Activated gamma-delta T cell treated with Interleukin-2 at 50 U/mL for 16 hours (primary cell): ENCODE data around the gene PRTFDC1.

Experiments
- DNase-seq: peaks from one replicate; pipeline ENCODE4 v3.0.0-alpha.2; 2020

The PRTFDC1 gene

GRCh38 chr10:24900888-24901685, 51.3 kb downstream of the PRTFDC1 start:
- DNase-seq: no peak

- no peak for DNase-seq
Observed at GRCh38 chr10:24899571-24899970, 52.8 kb downstream of the PRTFDC1 start.

DNA sequence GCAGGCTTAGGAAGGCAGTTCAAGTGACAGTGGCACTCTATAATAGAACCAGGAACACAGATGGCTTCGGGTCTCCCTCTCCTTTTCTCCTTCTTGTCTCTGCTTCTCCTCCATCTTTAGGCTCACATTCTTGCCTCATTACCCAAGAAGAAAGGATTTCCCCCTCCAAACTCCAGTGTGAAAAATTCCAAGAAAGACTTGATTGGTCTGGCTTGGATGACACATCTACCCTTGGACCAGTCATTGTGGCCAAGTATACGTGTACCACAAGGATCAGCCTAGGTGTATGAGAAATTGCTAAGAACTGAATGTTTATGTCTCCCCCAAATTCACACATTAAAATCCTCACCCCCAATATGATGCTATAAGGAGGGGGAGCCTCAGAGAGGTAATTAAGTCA, 53.9 kb downstream of the PRTFDC1 start:
- DNase-seq: no peak

DNA sequence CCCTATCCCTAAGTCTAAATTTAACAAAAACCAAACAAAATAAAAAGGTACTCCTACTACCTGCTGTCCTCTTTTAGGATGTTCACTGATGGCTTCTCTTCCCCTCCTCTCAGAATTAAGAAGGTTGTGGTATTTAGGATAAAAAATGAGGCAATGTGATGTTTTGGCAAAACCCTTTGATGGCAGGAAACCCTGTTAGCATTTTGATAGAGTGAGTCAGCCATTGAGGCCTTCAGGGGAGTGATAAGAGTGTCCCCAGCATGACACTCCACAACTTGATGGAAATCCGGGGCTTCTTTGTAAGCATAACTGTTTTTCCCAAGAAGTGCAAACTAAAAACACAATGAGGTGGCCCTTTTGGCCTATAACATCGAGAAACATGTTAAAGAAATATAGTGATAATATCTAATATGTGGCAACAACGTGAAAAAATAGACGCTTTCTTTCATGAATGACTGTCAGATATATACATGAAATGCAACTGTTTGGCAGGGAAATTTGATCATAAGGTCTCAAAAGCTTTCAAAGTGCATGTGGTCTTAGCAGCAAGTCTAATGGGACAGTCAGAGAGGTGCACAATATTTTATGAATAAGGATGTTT, 55.0 kb downstream of the PRTFDC1 start:
- no peak for DNase-seq

GRCh38 chr10:24894728-24895127, 57.7 kb downstream of the PRTFDC1 start:
- peak; percentile 23 for DNase-seq

DNA sequence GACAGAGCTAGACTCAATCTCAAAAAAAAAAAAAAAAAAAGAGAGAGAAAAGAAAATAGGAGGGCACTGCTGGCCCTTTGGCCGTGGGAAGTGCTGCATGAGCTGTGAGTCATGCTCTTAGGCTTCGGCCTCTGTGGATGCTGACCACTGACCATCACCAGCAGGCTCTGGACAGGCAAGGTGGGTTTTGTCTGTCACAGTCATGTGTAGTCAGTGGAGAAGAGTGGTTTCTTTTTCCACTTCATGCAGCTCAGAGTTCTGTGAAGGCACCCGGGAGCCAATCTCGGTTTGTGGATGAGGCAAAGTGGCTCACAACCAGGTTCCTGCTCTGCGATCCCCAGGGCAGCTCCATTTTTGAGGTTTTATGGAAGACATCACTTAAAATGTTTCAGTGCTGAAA, 58.1 kb downstream of the PRTFDC1 start:
- DNase-seq: no peak

DNA sequence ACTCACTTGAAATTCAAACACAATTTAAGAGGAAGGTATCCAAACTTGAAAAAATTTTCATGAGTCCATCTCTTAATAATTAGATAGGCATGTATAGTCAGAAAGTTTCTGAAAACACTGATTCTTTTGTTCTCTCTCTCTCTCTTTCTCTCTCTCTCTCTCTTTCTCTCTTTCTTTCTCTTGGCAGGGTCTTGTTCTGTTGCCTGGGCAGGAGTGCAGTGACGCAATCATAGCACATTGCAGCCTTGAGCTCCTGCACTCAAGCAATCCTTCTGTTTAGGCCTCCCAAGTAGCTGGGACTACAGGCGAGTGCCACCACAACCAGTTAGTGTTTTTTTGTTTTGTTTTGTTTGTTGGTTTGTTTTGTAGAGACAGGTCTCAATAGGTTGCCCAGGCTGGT, 59.3 kb downstream of the PRTFDC1 start:
- DNase-seq: no peak

- no peak for DNase-seq
Observed at GRCh38 chr10:24891823-24892222, 60.6 kb downstream of the PRTFDC1 start.

DNA sequence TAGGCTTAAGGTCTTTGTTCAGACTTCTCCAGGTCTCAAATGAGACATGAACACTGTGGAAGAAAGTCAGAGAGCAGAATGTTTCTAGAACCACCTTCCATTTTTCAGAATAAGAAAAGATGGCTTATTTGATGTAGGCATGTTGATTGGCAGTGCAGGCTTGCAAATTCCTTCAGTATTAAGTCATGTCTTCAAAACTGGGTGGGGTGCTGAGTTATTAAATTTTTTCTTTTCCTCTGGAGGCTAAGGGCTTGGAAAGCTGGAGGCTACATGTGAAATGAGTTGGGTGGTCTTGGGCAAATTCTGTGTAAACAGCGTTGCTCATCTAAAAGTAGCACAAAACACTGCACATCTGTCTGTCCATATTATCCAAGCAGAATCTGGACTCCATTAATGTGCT, 62.8 kb downstream of the PRTFDC1 start:
- DNase-seq: no peak

DNA sequence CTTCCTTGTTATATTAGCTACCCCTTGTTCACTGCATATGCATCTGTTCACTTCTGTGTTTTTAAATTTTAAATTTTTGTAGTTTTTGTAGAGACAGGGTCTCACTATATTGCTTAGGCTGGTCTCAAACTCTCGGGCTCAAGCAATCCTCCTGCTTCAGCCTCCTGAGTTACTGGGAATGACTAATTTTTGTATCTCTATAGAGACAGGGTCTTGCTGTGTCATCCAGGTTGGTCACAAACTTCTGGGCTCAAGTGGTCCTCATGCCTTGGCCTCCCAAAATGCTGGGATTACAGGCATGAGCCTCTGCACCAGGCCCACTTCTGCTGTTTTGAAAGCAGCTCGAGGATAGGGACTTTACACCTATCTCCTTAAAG, 64.6 kb downstream of the PRTFDC1 start:
- no peak for DNase-seq

- no peak for DNase-seq
Observed at GRCh38 chr10:24886290-24886680, 66.1 kb downstream of the PRTFDC1 start.

DNA sequence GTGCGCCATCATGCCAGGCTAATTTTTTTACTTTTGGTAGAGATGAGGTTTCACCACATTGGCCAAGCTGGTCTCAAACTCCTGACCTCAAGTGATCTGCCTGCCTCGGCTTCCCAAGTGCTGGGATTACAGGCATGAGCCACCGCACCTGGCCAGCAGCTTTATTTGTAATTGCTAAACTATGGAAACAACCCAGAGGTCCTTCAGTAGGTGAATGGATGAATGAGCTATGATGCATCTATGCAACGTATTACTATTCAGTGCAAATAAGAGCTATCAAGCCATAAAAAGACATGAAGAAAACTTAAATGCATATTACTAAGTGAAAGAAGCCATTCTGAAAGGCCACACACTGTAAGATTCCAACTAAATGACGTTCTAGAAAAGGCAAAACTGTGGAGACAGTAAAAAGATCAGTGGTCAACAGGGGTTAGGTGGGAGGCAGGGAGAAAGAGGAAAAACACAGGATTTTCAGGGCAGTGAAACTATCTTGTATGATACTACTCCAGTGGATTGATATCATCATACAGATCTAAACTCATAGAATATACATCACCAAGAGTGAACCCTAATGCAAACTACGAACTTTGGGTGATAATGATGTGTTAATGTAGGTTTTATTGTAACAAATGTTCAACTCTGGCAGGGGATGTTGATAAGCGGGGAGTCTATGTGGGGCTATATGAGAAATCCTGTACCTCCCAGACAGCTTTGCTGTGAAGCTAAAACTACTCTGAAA, 66.7 kb downstream of the PRTFDC1 start:
- no peak for DNase-seq

- no peak for DNase-seq
Observed at GRCh38 chr10:24884793-24885192, 67.6 kb downstream of the PRTFDC1 start.

- no peak for DNase-seq
Observed at GRCh38 chr10:24884316-24884715, 68.1 kb downstream of the PRTFDC1 start.

DNA sequence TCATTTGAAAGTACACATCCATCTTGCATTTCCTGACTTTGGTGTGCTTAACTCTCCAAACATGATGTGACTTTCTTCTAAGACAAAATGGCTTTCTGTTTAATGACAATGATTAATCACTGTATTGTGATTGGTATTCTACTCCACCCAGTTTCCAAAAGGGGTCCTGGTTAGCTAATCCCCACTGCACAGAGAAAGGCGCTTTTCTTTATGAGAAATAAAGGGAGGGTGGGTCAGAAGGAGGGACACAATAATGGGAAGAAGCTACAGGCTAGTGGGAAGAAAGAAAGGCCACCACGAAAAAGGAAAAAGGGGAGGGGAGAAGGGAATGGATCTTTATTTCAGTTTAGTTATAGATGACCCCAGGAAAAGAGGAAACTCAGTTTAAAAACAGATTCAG, 69.2 kb downstream of the PRTFDC1 start:
- no peak for DNase-seq

DNA sequence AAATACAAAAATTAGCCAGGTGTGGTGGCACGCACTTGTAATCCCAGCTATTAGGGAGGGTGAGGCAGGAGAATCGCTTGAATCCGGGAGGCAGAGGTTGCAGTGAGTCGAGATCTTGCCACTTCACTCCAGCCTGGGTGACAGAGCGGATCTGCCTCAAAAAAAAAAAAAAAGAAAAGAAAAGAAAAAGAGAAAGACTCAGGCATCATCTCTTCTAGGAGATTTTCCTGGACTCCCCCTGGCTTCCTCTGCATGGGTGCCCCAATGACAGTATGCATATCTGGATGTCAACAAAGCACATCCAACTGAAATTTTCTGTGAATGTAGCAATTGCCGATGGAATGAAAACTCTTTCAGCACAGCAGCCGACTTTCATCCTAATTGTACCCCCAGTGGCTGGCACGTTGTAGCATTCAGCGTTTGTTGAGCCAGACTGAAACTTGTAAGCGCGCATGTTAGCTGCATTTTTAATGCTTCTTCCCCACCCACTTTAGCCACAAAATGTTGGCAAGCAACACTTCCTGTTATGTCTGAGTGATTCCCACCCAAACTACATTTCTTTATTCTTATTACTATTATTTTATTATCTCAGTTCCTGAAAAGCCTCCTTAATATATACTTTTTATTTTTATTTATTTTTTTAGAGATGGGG, 70.2 kb downstream of the PRTFDC1 start:
- peak; percentile 41 for DNase-seq

GRCh38 chr10:24879861-24880260, 72.5 kb downstream of the PRTFDC1 start:
- DNase-seq: no peak

GRCh38 chr10:24874133-24874532, 78.3 kb downstream of the PRTFDC1 start:
- DNase-seq: no peak

- no peak for DNase-seq
Observed at GRCh38 chr10:24873281-24873683, 79.1 kb downstream of the PRTFDC1 start.

GRCh38 chr10:24872790-24873182, 79.6 kb downstream of the PRTFDC1 start:
- DNase-seq: no peak

DNA sequence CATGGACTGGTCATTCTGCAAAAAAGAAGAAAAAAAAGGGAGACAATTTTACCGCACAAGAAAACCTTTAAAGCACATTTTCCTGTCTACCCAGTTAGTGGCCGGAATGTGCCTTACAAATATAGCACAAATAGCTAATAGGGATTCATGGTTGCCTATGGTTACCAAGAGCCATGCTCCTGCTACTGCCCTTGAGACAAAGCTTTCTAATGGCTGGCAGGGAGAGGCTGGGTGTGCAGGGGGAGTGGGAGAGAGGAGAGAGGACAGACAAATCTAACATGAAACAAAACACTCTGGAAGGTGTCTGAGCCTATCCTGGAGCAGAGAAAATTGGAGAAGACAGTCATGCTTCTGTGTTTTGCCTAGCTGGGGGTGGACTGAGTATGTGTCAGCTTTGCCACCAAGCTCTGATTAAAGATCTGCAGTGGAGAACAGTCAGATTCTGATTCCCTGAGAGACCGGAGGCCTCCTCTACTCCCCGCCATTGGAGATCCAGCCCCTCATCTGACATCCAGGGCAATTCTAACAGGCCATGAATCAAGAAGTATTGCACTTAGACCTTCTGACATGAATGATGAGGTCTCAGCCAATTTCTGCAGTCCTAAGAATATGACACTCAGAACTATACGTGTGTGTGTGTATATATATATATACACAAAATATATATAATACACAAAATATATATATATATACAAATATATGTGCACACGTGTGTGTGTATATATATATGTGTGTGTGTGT, 80.2 kb downstream of the PRTFDC1 start:
- DNase-seq: no peak

- no peak for DNase-seq
Observed at GRCh38 chr10:24871011-24871935, 81.1 kb downstream of the PRTFDC1 start.
